Measurements from ENCODE around the gene NF1. TPM values are rescaled to one million over a fixed set of nuclear protein-coding genes. Genes with fewer than 3 reads are reported as not detected.
A peak's percentile ranks its signal among the peaks of the same experiment; 100 is the strongest.
"Not testable (repeated sequence)": the region's sequence is repeated elsewhere in the genome, so short reads cannot be mapped to it uniquely, and the experiment has no call there.

NF1 gene
- total RNA-seq, 1 donor from 2014 or later = 53.7 TPM

DNA sequence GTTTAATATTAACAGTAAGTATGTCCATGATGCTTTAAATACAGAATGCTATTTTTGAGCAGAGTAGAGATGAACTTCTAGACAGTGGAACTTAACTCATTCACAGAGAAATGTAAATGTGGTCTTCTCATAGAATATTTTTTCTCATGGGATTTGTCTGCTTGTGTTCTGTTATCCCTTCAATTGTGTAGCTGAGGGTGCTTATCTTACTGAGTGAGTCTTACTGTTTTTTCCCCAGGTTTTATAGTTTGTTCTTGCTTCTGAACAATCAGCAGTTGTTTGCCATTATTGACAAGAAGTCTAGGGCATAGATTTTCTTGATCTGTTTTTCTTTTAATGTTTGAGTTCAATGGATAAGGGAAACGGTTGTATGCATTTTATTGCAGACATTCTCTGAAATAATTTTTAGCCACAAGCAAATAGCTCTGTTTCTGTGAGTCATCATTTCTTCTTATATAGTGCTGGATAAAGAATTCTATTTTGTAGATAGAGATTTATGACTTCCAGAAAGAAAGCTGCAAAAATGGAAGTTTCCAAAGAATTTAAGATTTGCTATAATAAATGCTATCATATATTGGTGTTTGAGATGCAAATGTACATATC lies 60.5 kb downstream of the NF1 start:
- H3K27me3 ChIP-seq (ENCODE audit: insufficient read depth, low read length) = no peaks in the 10 kb centered on the region
- no peaks in the 10 kb centered on the region for H3K27me3 Mint-ChIP-seq (ENCODE audit: low read depth, unreplicated experiment)
- H3K36me3 ChIP-seq (ENCODE audit: insufficient read depth, low read length) = peaks cover under 1% of the 10 kb centered on the region
- no peak overlapping the region for H2AFZ ChIP-seq (ENCODE audit: low read depth, low read length)
- peak overlapping the region; percentile 62 for H3K9ac ChIP-seq (ENCODE audit: low read length)
- TF ChIP-seq EZH2 (IDR thresholded peaks at IDR 0.05; ENCODE audit: insufficient read depth, low read length) = no peak
- TF ChIP-seq, protein P1, sequence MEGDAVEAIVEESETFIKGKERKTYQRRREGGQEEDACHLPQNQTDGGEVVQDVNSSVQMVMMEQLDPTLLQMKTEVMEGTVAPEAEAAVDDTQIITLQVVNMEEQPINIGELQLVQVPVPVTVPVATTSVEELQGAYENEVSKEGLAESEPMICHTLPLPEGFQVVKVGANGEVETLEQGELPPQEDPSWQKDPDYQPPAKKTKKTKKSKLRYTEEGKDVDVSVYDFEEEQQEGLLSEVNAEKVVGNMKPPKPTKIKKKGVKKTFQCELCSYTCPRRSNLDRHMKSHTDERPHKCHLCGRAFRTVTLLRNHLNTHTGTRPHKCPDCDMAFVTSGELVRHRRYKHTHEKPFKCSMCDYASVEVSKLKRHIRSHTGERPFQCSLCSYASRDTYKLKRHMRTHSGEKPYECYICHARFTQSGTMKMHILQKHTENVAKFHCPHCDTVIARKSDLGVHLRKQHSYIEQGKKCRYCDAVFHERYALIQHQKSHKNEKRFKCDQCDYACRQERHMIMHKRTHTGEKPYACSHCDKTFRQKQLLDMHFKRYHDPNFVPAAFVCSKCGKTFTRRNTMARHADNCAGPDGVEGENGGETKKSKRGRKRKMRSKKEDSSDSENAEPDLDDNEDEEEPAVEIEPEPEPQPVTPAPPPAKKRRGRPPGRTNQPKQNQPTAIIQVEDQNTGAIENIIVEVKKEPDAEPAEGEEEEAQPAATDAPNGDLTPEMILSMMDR (IDR thresholded peaks at IDR 0.05; ENCODE audit: insufficient read depth, low read depth, low read length) = no peak
- no peak overlapping the region for H3K4me3 ChIP-seq (ENCODE audit: insufficient read depth, low read depth, low read length)
- DNase-seq (ENCODE audit: low read depth) (peak; percentile 35), FAIRE-seq (peak; percentile 85)
- H3K9me3 ChIP-seq (ENCODE audit: insufficient read depth, low read depth, low read length) = no peaks in the 10 kb centered on the region
- peak overlapping the region; percentile 66 for H3K27ac ChIP-seq (ENCODE audit: low read depth, low read length)
- H4K20me1 ChIP-seq (ENCODE audit: insufficient read depth, low read length) = peaks cover 3% of the 10 kb centered on the region
- H3K4me2 ChIP-seq (ENCODE audit: low read length) = peak overlapping the region; percentile 20
- H3K27ac Mint-ChIP-seq (ENCODE audit: unreplicated experiment) = peak overlapping the region; percentile 20
- no peaks in the 10 kb centered on the region for H3K9me3 Mint-ChIP-seq (ENCODE audit: unreplicated experiment)
- no peak overlapping the region for H3K4me3 Mint-ChIP-seq (ENCODE audit: unreplicated experiment)
- peaks cover 19% of the 10 kb centered on the region for H3K4me1 Mint-ChIP-seq (ENCODE audit: low read depth, unreplicated experiment)
- H3K36me3 Mint-ChIP-seq (ENCODE audit: low read depth, unreplicated experiment) = peaks cover 2% of the 10 kb centered on the region
- H3K79me2 ChIP-seq (ENCODE audit: insufficient read depth, low read length) = peaks cover 21% of the 10 kb centered on the region
- peaks cover 18% of the 10 kb centered on the region for H3K4me1 ChIP-seq (ENCODE audit: insufficient read depth, low read length)

DNA sequence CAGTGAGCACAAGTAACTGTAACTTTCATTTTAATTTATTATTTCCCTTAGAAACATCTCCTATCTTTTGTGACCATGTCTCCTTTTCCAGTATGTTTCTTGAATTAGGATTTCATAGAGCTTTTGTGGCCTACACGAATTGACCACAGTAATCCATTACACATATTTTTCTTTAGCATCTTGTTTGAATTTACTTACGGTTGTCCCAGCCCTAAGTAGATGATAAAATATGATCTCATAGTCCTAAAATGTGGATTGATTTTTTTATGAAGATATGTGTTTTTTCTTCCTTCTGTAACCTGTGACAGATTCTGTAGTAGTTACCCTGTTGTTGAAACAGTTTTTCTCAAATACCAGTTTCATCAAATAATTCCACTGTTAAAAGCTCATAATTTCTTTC lies 61.5 kb downstream of the NF1 start:
- FAIRE-seq = peak; percentile 54
- H3K4me1 Mint-ChIP-seq (ENCODE audit: low read depth, unreplicated experiment) = peaks cover 19% of the 10 kb centered on the region
- H3K36me3 Mint-ChIP-seq (ENCODE audit: low read depth, unreplicated experiment) = peaks cover 2% of the 10 kb centered on the region
- H3K9me3 ChIP-seq (ENCODE audit: insufficient read depth, low read depth, low read length) = no peaks in the 10 kb centered on the region
- no peak overlapping the region for H3K4me3 Mint-ChIP-seq (ENCODE audit: unreplicated experiment)
- H3K27ac Mint-ChIP-seq (ENCODE audit: unreplicated experiment) = peak overlapping the region; percentile 35
- H3K9ac ChIP-seq (ENCODE audit: low read length) = peak overlapping the region; percentile 62
- H4K20me1 ChIP-seq (ENCODE audit: insufficient read depth, low read length) = peaks cover 3% of the 10 kb centered on the region
- no peak overlapping the region for H2AFZ ChIP-seq (ENCODE audit: low read depth, low read length)
- DNase-seq (ENCODE audit: low read depth) = peak; percentile 88
- no peaks in the 10 kb centered on the region for H3K9me3 Mint-ChIP-seq (ENCODE audit: unreplicated experiment)
- peak overlapping the region; percentile 20 for H3K4me2 ChIP-seq (ENCODE audit: low read length)
- TF ChIP-seq, protein P1 (IDR thresholded peaks at IDR 0.05; ENCODE audit: insufficient read depth, low read depth, low read length) = no peak
- TF ChIP-seq EZH2 (IDR thresholded peaks at IDR 0.05; ENCODE audit: insufficient read depth, low read length) = no peak
- no peak overlapping the region for H3K4me3 ChIP-seq (ENCODE audit: insufficient read depth, low read depth, low read length)
- H3K36me3 ChIP-seq (ENCODE audit: insufficient read depth, low read length) = peaks cover 3% of the 10 kb centered on the region
- H3K27me3 Mint-ChIP-seq (ENCODE audit: low read depth, unreplicated experiment) = no peaks in the 10 kb centered on the region
- H3K27ac ChIP-seq (ENCODE audit: low read depth, low read length) = peak overlapping the region; percentile 66
- H3K27me3 ChIP-seq (ENCODE audit: insufficient read depth, low read length) = no peaks in the 10 kb centered on the region
- H3K4me1 ChIP-seq (ENCODE audit: insufficient read depth, low read length) = peaks cover 18% of the 10 kb centered on the region
- peaks cover 16% of the 10 kb centered on the region for H3K79me2 ChIP-seq (ENCODE audit: insufficient read depth, low read length)

DNA sequence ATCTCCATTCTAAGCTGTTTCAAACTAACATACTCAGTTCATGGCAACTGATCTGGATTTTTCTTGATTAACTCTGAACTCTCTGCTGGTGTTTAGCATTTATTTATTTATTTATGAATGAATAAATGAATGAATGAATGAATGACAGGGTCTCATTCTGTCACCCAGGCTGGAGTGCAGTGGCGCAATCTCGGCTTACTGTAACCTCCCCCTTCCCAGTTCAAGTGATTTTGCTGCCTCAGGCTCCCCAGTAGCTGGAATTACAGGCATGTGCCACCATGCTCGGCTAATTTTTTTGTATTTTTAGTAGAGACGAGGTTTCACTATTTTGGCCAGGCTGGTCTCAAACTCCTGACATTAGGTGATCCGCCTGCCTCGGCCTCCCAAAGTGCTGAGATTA lies 62.1 kb downstream of the NF1 start:
- not testable (repeated sequence) for H3K4me3 Mint-ChIP-seq (ENCODE audit: unreplicated experiment)

More for the DNA sequence above, 62.1 kb downstream of the NF1 start:
- not testable (repeated sequence) for DNase-seq (ENCODE audit: low read depth); H2AFZ ChIP-seq (ENCODE audit: low read depth, low read length); FAIRE-seq; H3K4me3 ChIP-seq (ENCODE audit: insufficient read depth, low read depth, low read length); H3K9me3 ChIP-seq (ENCODE audit: insufficient read depth, low read depth, low read length); H3K27ac Mint-ChIP-seq (ENCODE audit: unreplicated experiment); H3K36me3 ChIP-seq (ENCODE audit: insufficient read depth, low read length); H3K27me3 Mint-ChIP-seq (ENCODE audit: low read depth, unreplicated experiment); H3K9me3 Mint-ChIP-seq (ENCODE audit: unreplicated experiment); H3K36me3 Mint-ChIP-seq (ENCODE audit: low read depth, unreplicated experiment); H4K20me1 ChIP-seq (ENCODE audit: insufficient read depth, low read length); H3K27me3 ChIP-seq (ENCODE audit: insufficient read depth, low read length)
- Histone ChIP-seq H3K9ac (ENCODE audit: low read length) (peak overlapping the region; percentile 62), H3K27ac (ENCODE audit: low read depth, low read length) (peak overlapping the region; percentile 66), H3K79me2 (ENCODE audit: insufficient read depth, low read length) (peaks cover 13% of the 10 kb centered on the region), H3K4me1 (ENCODE audit: insufficient read depth, low read length) (peaks cover 18% of the 10 kb centered on the region), H3K4me2 (ENCODE audit: low read length) (peak overlapping the region; percentile 20)
- peaks cover 19% of the 10 kb centered on the region for H3K4me1 Mint-ChIP-seq (ENCODE audit: low read depth, unreplicated experiment)

All from astrocyte (in vitro differentiated cells and primary cell).